ENCODE results near the gene ARL4C. TPM values are rescaled to one million over a fixed set of nuclear protein-coding genes. Genes with fewer than 3 reads are reported as not detected.

ARL4C gene
- total RNA-seq, 1 experiment from 2014 or later = 81.2 TPM

DNA sequence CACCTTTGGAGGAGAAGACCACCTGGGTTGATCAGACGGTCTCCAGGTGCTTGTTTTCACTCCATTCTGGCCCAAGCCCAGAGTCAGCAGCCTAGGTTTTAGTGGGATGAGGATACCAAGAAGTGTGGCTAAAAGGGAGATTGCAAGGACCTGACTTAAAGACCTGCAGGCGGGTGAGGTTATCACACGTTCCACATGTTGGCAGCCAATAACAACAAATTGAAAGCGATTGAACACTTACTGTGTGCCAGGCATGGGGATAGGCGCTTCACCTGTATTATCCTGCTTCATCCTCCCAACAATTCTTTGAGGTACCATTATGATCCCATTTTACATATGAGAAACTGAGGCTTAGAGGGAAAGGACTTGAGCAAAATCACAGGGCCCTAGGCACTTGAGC lies 5.0 kb downstream of the ARL4C start:
- Histone ChIP-seq H3K4me3 (ENCODE audit: low read depth, low read length) (no peak overlapping the region), H3K9me3 (no peaks in the 10 kb centered on the region), H3K4me1 (no peaks in the 10 kb centered on the region), H3K27me3 (replicated peaks; ENCODE audit: control insufficient read depth, insufficient read depth, low read length) (no peaks in the 10 kb centered on the region), H3K36me3 (ENCODE audit: control insufficient read depth, insufficient read depth, low read length) (no peaks in the 10 kb centered on the region; the same call in 1 of the 2 replicates)
- H3K36me3 Mint-ChIP-seq (ENCODE audit: insufficient read depth, unreplicated experiment) = peaks cover 70% of the 10 kb centered on the region
- H3K27ac Mint-ChIP-seq (ENCODE audit: unreplicated experiment) = no peak overlapping the region
- H3K4me3 Mint-ChIP-seq (ENCODE audit: unreplicated experiment) = no peak overlapping the region
- no peaks in the 10 kb centered on the region for H3K9me3 Mint-ChIP-seq (ENCODE audit: unreplicated experiment)
- DNase-seq = no peak
- TF ChIP-seq, protein P1, sequence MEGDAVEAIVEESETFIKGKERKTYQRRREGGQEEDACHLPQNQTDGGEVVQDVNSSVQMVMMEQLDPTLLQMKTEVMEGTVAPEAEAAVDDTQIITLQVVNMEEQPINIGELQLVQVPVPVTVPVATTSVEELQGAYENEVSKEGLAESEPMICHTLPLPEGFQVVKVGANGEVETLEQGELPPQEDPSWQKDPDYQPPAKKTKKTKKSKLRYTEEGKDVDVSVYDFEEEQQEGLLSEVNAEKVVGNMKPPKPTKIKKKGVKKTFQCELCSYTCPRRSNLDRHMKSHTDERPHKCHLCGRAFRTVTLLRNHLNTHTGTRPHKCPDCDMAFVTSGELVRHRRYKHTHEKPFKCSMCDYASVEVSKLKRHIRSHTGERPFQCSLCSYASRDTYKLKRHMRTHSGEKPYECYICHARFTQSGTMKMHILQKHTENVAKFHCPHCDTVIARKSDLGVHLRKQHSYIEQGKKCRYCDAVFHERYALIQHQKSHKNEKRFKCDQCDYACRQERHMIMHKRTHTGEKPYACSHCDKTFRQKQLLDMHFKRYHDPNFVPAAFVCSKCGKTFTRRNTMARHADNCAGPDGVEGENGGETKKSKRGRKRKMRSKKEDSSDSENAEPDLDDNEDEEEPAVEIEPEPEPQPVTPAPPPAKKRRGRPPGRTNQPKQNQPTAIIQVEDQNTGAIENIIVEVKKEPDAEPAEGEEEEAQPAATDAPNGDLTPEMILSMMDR (IDR thresholded peaks at IDR 0.05; ENCODE audit: insufficient read depth in 1 of 2, low read depth in 1 of 2, low read length in 1 of 2, severe bottlenecking in 1 of 2, unreplicated experiment in 1 of 2) = no peak
- ChIA-PET POLR2A (no interaction called here), CTCF (no interaction called here)
- H3K27me3 Mint-ChIP-seq (ENCODE audit: insufficient read depth, unreplicated experiment) = no peaks in the 10 kb centered on the region
- BruUV-seq (replicated peaks) = no TSS peak
- intact Hi-C loops (cut with micrococcal nuclease; ENCODE audit: unreplicated experiment) = loop anchor here (5.0 kb wide), 1 partner anchor 45 kb away; no protein-coding TSS in a partner anchor
- no peaks in the 10 kb centered on the region for H3K4me1 Mint-ChIP-seq (ENCODE audit: low read depth, unreplicated experiment)

DNA sequence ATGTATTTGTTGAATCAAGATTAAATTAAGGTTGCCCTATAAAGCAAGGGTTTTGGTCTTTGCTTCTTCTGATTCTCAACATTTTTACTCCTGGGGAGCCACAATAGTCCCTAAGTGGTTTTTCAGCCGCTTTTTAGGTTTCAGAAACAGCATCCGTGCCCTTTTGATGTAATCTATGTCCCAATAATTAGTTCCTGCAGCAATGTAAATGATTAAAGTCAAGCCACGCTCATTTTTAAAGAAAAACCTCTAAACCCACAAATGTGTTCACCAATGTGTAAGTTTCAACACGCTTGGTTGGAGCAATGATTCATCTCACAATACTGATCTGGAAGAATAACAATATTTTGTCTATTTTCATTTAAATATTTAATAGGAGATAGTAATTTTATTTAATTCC lies 5.6 kb downstream of the ARL4C start:
- Mint-ChIP-seq H3K27me3 (ENCODE audit: insufficient read depth, unreplicated experiment) (no peaks in the 10 kb centered on the region), H3K27ac (ENCODE audit: unreplicated experiment) (no peak overlapping the region), H3K36me3 (ENCODE audit: insufficient read depth, unreplicated experiment) (peaks cover 68% of the 10 kb centered on the region), H3K4me1 (ENCODE audit: low read depth, unreplicated experiment) (no peaks in the 10 kb centered on the region), H3K4me3 (ENCODE audit: unreplicated experiment) (no peak overlapping the region), H3K9me3 (ENCODE audit: unreplicated experiment) (no peaks in the 10 kb centered on the region)
- Histone ChIP-seq H3K4me3 (ENCODE audit: low read depth, low read length) (no peak overlapping the region), H3K36me3 (ENCODE audit: control insufficient read depth, insufficient read depth, low read length) (no peaks in the 10 kb centered on the region; the same call in 1 of the 2 replicates), H3K9me3 (no peaks in the 10 kb centered on the region), H3K27me3 (replicated peaks; ENCODE audit: control insufficient read depth, insufficient read depth, low read length) (no peaks in the 10 kb centered on the region), H3K4me1 (no peaks in the 10 kb centered on the region)
- DNase-seq = no peak
- intact Hi-C loops (cut with micrococcal nuclease; ENCODE audit: unreplicated experiment) = loop anchor here (5.0 kb wide), 1 partner anchor 44 kb away; no protein-coding TSS in a partner anchor
- no TSS peak for BruUV-seq (replicated peaks)
- ChIA-PET CTCF (no interaction called here), POLR2A (no interaction called here)
- TF ChIP-seq, protein P1 (IDR thresholded peaks at IDR 0.05; ENCODE audit: insufficient read depth in 1 of 2, low read depth in 1 of 2, low read length in 1 of 2, severe bottlenecking in 1 of 2, unreplicated experiment in 1 of 2) = no peak

DNA sequence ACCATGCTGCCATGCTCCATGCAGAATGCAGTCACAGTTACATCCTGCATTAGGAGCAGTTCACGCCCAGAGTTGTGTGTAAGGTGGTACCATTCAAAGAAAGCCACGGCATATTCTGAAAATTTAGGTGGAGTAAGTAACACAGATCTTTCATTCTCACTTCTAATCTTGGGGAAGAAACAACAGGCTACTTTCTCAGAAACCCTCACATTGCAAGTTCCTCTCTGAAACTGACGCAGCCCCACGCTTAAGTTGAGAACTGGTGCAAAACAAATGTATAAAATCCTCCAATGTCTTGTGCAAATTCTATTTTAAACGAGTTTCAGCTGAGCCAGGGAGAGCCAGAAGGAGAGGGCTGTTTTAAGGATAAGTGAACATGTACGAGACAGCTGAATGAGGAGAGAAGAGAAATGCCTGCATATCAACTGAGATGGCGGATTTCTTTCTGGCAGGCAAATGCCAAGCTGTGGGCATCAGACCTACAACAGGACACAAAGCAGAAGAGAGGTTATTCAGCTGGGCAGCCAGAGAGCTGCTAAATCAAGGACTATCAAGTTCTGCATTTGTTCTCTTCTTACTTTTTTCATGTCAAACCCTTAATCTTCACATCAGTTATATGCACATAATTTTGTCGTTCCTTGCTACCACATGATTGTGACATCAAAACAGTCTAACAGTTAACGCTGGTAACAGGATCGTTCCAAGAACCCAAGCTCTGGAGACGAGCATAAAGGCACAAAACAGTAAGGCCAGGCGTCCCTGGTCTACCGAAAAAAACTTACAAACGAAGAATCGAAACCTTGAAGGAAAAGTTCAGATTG lies 6.4 kb downstream of the ARL4C start:
- no peaks in the 10 kb centered on the region for H3K9me3 ChIP-seq
- H3K27me3 ChIP-seq (replicated peaks; ENCODE audit: control insufficient read depth, insufficient read depth, low read length) = no peaks in the 10 kb centered on the region
- TF ChIP-seq, protein P1 (IDR thresholded peaks at IDR 0.05; ENCODE audit: insufficient read depth in 1 of 2, low read depth in 1 of 2, low read length in 1 of 2, severe bottlenecking in 1 of 2, unreplicated experiment in 1 of 2) = no peak
- POLR2A ChIA-PET = no interaction called here
- Mint-ChIP-seq H3K4me3 (ENCODE audit: unreplicated experiment) (no peak overlapping the region), H3K27ac (ENCODE audit: unreplicated experiment) (peak overlapping the region; percentile 57), H3K36me3 (ENCODE audit: insufficient read depth, unreplicated experiment) (peaks cover 60% of the 10 kb centered on the region), H3K4me1 (ENCODE audit: low read depth, unreplicated experiment) (no peaks in the 10 kb centered on the region), H3K27me3 (ENCODE audit: insufficient read depth, unreplicated experiment) (no peaks in the 10 kb centered on the region), H3K9me3 (ENCODE audit: unreplicated experiment) (no peaks in the 10 kb centered on the region)
- no peak overlapping the region for H3K4me3 ChIP-seq (ENCODE audit: low read depth, low read length)
- CTCF ChIA-PET = no interaction called here
- BruUV-seq (replicated peaks) = no TSS peak
- intact Hi-C loops (cut with micrococcal nuclease; ENCODE audit: unreplicated experiment) = loop anchor here (5.0 kb wide), 1 partner anchor 43 kb away; no protein-coding TSS in a partner anchor
- no peaks in the 10 kb centered on the region for H3K4me1 ChIP-seq
- H3K36me3 ChIP-seq (ENCODE audit: control insufficient read depth, insufficient read depth, low read length) = no peaks in the 10 kb centered on the region; the same call in 1 of the 2 replicates
- DNase-seq = no peak

Data from Caco-2 (cell line).